ENCODE measurements around the gene AP1G1.

- TF ChIP-seq CTCF (IDR thresholded peaks at IDR 0.05; ENCODE audit: insufficient read depth, low read length, poor library complexity, severe bottlenecking) (no peak), EZH2phosphoT487 (conservative IDR thresholded peaks at IDR 0.05; ENCODE audit: low read length) (no peak)
Measured at GRCh38 chr16:71698491-71698890, 110.1 kb downstream of the AP1G1 start.

Data from SU-DHL-6 (cell line).